ENCODE measurements around the gene TSR2. TPM values are rescaled to one million over a fixed set of nuclear protein-coding genes. Genes with fewer than 3 reads are reported as not detected.

Gene TSR2
- total and polyA plus RNA-seq, 2 donors (not counting 3 experiments of a cell fraction or from before 2014, with no cell fraction given): 12.4 to 22.8 TPM

DNA sequence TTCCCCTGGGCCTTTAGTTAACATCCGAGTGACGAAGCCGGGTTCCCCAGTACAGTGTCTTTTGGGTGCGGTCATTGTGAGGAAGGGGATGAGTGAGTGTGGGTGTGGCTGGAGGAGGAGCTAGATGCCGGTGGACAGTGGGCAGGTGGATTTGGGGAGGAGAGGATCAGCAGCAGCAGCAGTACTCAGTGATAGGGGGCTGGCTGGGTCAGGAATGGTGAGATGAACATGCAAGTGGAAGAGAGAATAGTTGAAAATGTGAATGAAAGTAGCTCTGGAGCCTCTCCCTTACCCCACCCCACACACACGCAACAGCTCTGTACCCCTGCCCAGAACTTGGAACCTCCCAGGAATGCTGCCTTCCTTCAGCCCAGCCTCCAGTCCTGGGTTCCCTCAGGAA is 4.5 kb downstream of the TSR2 start:
- intact Hi-C loops (cut with micrococcal nuclease): loop anchor here (10.0 kb wide), 3 partner anchors 90 to 360 kb away; partner anchors contain the start of genes MAGED2 and WNK3
- H3K4me2 ChIP-seq (ENCODE audit: insufficient read depth, low read length): no peak overlapping the region
- H3K27ac ChIP-seq (ENCODE audit: insufficient read depth, low read depth, low read length): no peak overlapping the region
- H4K20me1 ChIP-seq (replicated peaks; ENCODE audit: control insufficient read depth, extremely low read depth, insufficient read depth, low read length): no peaks in the 10 kb centered on the region
- no peak overlapping the region for H2AFZ ChIP-seq (ENCODE audit: low read depth, low read length)
- H3K9me3 ChIP-seq (replicated peaks; ENCODE audit: control insufficient read depth, insufficient read depth, low read length): no peaks in the 10 kb centered on the region
- no peak for DNase-seq (ENCODE audit: low read depth, low spot score)
- peaks cover 12% of the 10 kb centered on the region for H3K4me1 ChIP-seq (ENCODE audit: control insufficient read depth, extremely low read depth, insufficient read depth, low read length)
- H3K36me3 ChIP-seq (ENCODE audit: control insufficient read depth in 2 of 2, extremely low read depth in 1 of 2, insufficient read depth in 2 of 2, low read length in 2 of 2): peaks cover 0 to 13% of the 10 kb centered on the region in 2 experiments
- H3K79me2 ChIP-seq (ENCODE audit: control insufficient read depth, insufficient read depth, low read length): peaks cover 31% of the 10 kb centered on the region
- BruUV-seq (replicated peaks): no TSS peak
- TF ChIP-seq POLR2A (IDR thresholded peaks at IDR 0.05; ENCODE audit: low read depth, low read length) (no peak), FOS (IDR thresholded peaks at IDR 0.05; ENCODE audit: borderline replicate concordance, insufficient read depth, low read length) (no peak), POLR2AphosphoS5 (IDR thresholded peaks at IDR 0.05; ENCODE audit: insufficient read depth, low read depth, low read length) (no peak), MYC (IDR thresholded peaks at IDR 0.05; ENCODE audit: low read depth, low read length) (no peak), JUN (IDR thresholded peaks at IDR 0.05; ENCODE audit: borderline replicate concordance, insufficient read depth, insufficient read length, low read depth) (no peak), GATA2 (IDR thresholded peaks at IDR 0.05; ENCODE audit: insufficient read depth, insufficient read length, low read depth, low read length) (no peak), EZH2 (IDR thresholded peaks at IDR 0.05; ENCODE audit: borderline replicate concordance, low read depth, low read length, severe bottlenecking) (no peak)
- TF ChIP-seq, protein P1, sequence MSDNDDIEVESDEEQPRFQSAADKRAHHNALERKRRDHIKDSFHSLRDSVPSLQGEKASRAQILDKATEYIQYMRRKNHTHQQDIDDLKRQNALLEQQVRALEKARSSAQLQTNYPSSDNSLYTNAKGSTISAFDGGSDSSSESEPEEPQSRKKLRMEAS (IDR thresholded peaks at IDR 0.05; ENCODE audit: insufficient read depth, insufficient read length): no peak
- TF ChIP-seq, protein P2, sequence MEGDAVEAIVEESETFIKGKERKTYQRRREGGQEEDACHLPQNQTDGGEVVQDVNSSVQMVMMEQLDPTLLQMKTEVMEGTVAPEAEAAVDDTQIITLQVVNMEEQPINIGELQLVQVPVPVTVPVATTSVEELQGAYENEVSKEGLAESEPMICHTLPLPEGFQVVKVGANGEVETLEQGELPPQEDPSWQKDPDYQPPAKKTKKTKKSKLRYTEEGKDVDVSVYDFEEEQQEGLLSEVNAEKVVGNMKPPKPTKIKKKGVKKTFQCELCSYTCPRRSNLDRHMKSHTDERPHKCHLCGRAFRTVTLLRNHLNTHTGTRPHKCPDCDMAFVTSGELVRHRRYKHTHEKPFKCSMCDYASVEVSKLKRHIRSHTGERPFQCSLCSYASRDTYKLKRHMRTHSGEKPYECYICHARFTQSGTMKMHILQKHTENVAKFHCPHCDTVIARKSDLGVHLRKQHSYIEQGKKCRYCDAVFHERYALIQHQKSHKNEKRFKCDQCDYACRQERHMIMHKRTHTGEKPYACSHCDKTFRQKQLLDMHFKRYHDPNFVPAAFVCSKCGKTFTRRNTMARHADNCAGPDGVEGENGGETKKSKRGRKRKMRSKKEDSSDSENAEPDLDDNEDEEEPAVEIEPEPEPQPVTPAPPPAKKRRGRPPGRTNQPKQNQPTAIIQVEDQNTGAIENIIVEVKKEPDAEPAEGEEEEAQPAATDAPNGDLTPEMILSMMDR (IDR thresholded peaks at IDR 0.05; ENCODE audit: extremely low read depth in 1 of 2, insufficient read depth in 1 of 2, low read depth in 1 of 2, low read length in 2 of 2): no peak
- ChIA-PET POLR2A (interaction anchor here (0.5 kb wide), 1 partner anchor 38 kb away, joined by 3 read pairs; no protein-coding TSS in a partner anchor), CTCF (no interaction called here)
- dilution Hi-C loops (cut with MboI; ENCODE audit: extremely low pct_ligation_motif_present, low sequenced_read_pairs): no loop called here
- H3K9ac ChIP-seq (replicated peaks; ENCODE audit: extremely low read depth, insufficient read depth, low read length): no peak overlapping the region
- H3K27me3 ChIP-seq (ENCODE audit: control insufficient read depth in 2 of 2, insufficient read depth in 2 of 2, low read length in 2 of 2): no peaks in the 10 kb centered on the region
- H3K4me3 ChIP-seq (replicated peaks in 1 of 3; ENCODE audit: insufficient read depth in 1 of 3, low read depth in 1 of 3, low read length in 3 of 3): no peak overlapping the region
- H3K9me1 ChIP-seq (replicated peaks; ENCODE audit: control insufficient read depth, extremely low read depth, insufficient read depth, low read length): no peaks in the 10 kb centered on the region
- no peak for FAIRE-seq

Data from endothelial cell of umbilical vein (primary cell).